HFFc6 (cell line): ENCODE data around the gene PDZRN3. TPM values are rescaled to one million over a fixed set of nuclear protein-coding genes. Genes with fewer than 3 reads are reported as not detected.

ENCODE experiments used
- DNase-seq: peaks from one replicate; pipeline ENCODE4 v3.0.0-alpha.2; 2018
- H3K27ac Mint-ChIP-seq: 2 replicates; pipeline ENCODE4 v1.8.0; 2020; ENCODE audit warnings: mild to moderate bottlenecking, mixed read lengths
- H3K27me3 Mint-ChIP-seq: 2 replicates; pipeline ENCODE4 v1.8.0; 2021; ENCODE audit warnings: mild to moderate bottlenecking, moderate library complexity, mixed read lengths; ENCODE audit not compliant: insufficient read depth
- H3K36me3 Mint-ChIP-seq: 2 replicates; pipeline ENCODE4 v1.8.0; 2021; ENCODE audit warnings: low read depth, mixed read lengths
- H3K4me1 Mint-ChIP-seq: 2 replicates; pipeline ENCODE4 v1.8.0; 2020; ENCODE audit warnings: low read depth, mixed read lengths
- H3K4me3 Mint-ChIP-seq: 2 replicates; pipeline ENCODE4 v1.8.0; 2020; ENCODE audit warnings: mild to moderate bottlenecking, moderate library complexity, mixed read lengths
- H3K9me3 Mint-ChIP-seq: 2 replicates; pipeline ENCODE4 v1.8.0; 2020; ENCODE audit warnings: mild to moderate bottlenecking, mixed read lengths
- total RNA-seq, 6 experiments: library from RNA; stranded (reverse); fragmentation: NEBNext Ultra II Directional; extraction: Animal tissue kit (Norgen Biotek cat#: 25700); gene quantifications; 2 replicates in 1 of 6; 3 replicates in 5 of 6; pipeline ENCODE4 v1.2.3, GENCODE V29; 2021
- TF ChIP-seq, protein P1 (sequence below): fragments of 200-600 bp; sonication (generic); IDR thresholded peaks from 2 replicates; pipeline ENCODE4 v1.5.0; 2021; ENCODE audit warnings: antibody characterized with exemption, mild to moderate bottlenecking

PDZRN3 gene
- total RNA-seq, 6 experiments from 2014 or later = 15.1 to 18.5 (median 16.7) TPM

DNA sequence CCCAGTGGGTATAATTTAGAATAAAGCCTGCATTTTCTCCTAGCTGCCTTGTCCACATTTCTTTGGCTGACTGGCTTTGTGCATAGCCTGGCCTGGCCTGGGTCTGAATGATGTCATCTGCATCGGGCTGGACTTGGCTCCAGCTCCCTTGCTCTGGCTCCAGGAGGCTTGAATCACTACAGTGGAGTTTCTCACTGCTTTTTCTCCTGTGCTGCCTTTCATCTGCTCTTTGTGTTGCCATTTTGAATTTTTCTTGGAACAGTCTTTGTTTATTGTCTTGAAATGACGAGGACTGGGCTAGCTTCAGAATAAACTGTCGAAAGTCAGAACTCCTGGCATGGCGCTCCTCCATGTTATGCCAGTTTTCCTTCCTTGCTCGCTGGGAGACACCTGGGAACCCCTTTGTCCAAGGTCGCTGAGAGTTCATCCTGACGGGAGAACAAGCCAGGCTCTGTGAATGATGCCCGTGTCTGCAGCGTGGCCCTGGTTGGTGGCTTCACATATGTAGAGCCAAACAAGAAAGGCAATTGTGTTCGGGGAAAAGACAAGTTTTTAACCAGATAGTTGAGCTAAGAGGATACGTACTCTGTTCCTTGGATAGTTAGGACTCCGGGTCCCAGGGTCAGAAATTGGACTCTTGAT lies 258.9 kb downstream of the PDZRN3 start:
- Mint-ChIP-seq H3K27me3 (no peaks in the 10 kb centered on the region; the same call in 1 of the 2 replicates), H3K27ac (no peak overlapping the region), H3K9me3 (peaks cover 15% of the 10 kb centered on the region; the same call in 1 of the 2 replicates), H3K4me1 (no peaks in the 10 kb centered on the region), H3K4me3 (no peak overlapping the region), H3K36me3 (no peaks in the 10 kb centered on the region; the same call in 1 of the 2 replicates)
- TF ChIP-seq, protein P1, sequence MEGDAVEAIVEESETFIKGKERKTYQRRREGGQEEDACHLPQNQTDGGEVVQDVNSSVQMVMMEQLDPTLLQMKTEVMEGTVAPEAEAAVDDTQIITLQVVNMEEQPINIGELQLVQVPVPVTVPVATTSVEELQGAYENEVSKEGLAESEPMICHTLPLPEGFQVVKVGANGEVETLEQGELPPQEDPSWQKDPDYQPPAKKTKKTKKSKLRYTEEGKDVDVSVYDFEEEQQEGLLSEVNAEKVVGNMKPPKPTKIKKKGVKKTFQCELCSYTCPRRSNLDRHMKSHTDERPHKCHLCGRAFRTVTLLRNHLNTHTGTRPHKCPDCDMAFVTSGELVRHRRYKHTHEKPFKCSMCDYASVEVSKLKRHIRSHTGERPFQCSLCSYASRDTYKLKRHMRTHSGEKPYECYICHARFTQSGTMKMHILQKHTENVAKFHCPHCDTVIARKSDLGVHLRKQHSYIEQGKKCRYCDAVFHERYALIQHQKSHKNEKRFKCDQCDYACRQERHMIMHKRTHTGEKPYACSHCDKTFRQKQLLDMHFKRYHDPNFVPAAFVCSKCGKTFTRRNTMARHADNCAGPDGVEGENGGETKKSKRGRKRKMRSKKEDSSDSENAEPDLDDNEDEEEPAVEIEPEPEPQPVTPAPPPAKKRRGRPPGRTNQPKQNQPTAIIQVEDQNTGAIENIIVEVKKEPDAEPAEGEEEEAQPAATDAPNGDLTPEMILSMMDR = no peak
- DNase-seq = peak; percentile 51

DNA sequence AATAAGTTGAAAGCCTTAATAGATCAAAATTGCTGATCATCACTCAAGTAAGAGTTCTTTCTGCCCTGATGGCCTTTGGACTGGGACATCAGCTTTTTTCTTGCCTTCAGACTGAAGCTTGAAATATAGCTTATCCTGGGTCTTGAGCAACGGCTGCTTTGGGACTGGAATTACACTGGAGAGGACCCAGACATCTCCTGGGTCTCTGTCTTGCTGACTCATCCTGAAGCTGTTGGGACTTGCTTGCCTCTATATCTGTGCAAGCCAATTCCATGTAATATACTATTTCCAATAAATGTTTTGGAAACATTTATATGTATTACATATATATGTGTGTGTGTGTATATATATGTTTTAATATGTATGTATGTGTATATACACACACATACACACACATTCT lies 260.2 kb downstream of the PDZRN3 start:
- no peaks in the 10 kb centered on the region; the same call in 1 of the 2 replicates for H3K36me3 Mint-ChIP-seq

DNA sequence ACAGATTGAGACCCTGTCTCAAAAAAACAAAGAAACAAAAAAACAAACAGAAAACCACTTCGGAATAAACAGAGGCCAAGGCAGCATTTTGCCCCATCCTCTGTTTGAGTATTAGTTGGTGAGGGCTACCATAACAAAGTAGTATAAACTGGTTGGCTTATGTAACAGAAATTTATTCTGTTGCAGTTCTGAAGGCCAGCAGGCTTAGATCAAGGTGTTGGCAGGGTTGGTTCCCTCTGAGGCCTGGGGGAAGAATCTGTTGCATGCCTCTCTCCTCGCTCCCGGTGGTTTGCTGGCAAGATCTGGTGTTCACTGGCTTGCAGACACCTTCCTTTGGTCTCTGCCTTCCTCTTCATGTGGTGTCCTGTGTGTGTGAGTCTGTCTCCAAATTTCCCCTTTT lies 261.6 kb downstream of the PDZRN3 start:
- Mint-ChIP-seq H3K27me3 (no peaks in the 10 kb centered on the region; the same call in 1 of the 2 replicates), H3K4me3 (no peak overlapping the region), H3K27ac (no peak overlapping the region), H3K9me3 (peaks cover 15% of the 10 kb centered on the region; the same call in 1 of the 2 replicates), H3K4me1 (no peaks in the 10 kb centered on the region), H3K36me3 (no peaks in the 10 kb centered on the region; the same call in 1 of the 2 replicates)
- TF ChIP-seq, protein P1 = no peak
- no peak for DNase-seq

More for the DNA sequence above, 260.2 kb downstream of the PDZRN3 start:
- Mint-ChIP-seq H3K4me1 (no peaks in the 10 kb centered on the region), H3K27me3 (no peaks in the 10 kb centered on the region; the same call in 1 of the 2 replicates), H3K4me3 (no peak overlapping the region), H3K9me3 (peaks cover 15% of the 10 kb centered on the region; the same call in 1 of the 2 replicates), H3K27ac (no peak overlapping the region)
- DNase-seq = no peak
- TF ChIP-seq, protein P1 = no peak

DNA sequence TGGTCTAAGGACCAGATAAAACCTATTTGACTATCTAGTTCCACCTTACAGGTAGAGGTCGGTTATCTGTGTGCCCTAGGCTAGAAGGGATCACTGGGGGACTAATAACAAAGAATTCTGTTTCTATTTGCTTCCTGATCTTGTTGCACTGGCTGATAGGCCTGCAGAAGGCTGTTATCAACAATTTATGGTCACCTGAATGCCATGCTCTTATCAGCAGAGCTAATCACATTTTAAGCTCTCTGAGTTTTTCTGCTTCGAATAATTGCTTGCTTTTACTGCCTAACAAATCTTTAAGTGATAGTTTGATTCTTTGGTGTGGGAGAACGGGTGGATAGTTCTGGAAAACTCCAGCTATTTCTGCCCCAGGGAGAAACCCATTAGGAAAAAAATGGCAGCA lies 263.1 kb downstream of the PDZRN3 start:
- Mint-ChIP-seq H3K27me3 (no peaks in the 10 kb centered on the region), H3K27ac (no peak overlapping the region), H3K9me3 (peaks cover 15% of the 10 kb centered on the region; the same call in 1 of the 2 replicates), H3K4me1 (no peaks in the 10 kb centered on the region), H3K4me3 (no peak overlapping the region), H3K36me3 (no peaks in the 10 kb centered on the region; the same call in 1 of the 2 replicates)
- no peak for DNase-seq
- TF ChIP-seq, protein P1 = no peak

DNA sequence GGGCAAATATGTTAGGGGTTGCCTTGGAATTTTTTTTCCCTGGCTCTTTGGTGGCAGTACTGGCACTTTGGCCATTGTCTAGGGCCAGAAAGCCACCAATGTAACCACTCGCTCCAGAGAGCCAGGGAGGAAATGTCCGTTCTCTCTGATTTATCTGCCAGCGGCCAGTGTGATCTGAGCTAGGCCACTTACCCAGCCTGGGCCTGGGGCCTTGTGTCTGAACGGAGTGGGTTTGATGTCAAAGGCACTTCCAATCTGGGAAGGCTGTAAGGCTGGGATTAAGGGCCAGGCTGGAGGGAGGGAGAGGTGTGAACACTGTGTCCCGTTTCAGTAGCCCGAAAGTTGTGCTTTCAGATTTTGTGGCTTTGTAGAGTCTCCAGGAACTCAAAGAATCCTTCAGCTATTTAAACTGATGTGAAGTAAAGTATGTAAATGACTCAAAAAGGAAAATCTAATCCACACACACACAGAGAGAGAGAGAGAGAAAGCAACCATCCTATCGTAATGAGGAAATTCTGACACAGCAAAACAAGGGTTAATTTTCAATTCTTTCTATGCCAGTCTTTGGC lies 271.0 kb downstream of the PDZRN3 start:
- Mint-ChIP-seq H3K4me1 (no peaks in the 10 kb centered on the region; the same call in 1 of the 2 replicates), H3K36me3 (no peaks in the 10 kb centered on the region), H3K9me3 (no peaks in the 10 kb centered on the region), H3K27ac (no peak overlapping the region), H3K27me3 (peaks cover 13% of the 10 kb centered on the region), H3K4me3 (no peak overlapping the region)
- TF ChIP-seq, protein P1 = no peak
- DNase-seq = peak; percentile 5
